A549 treated with AZD9567 at 1 μM for 4 hours (cell line): Measurements from ENCODE around the gene GAS2. TPM values are rescaled to one million over a fixed set of nuclear protein-coding genes. Genes with fewer than 3 reads are reported as not detected.

Experiments
- total RNA-seq: library from RNA; stranded (reverse); fragments of 200-300 nt; extraction: Qiagen RNA extraction; gene quantifications from 5 replicates; pipeline ENCODE4 v1.2.3, GENCODE V29; 2022; ENCODE audit not compliant: insufficient read depth

Gene GAS2
- 0.65 to 1.2 TPM (median 1.0 TPM) in 4 of 5 replicates, not detected in the other for total RNA-seq

GRCh38 chr11:22666325-22666687, at the start of gene GAS2:
TSS of gene GAS2 (plus strand) at chr11:22666611. CDS start at chr11:22674870, 8,259 bp downstream.

GRCh38 chr11:22625448-22626287, 40.7 kb upstream of the GAS2 start, which contains the start of gene FANCF:
TSS of gene FANCF (minus strand) at chr11:22625823. CDS start at chr11:22625810, 13 bp downstream.

GRCh38 chr11:22829231-22830081, 163.0 kb downstream of the GAS2 start, which contains the start of gene SVIP:
TSS of gene SVIP (minus strand) at chr11:22829801. CDS start at chr11:22829748, 53 bp downstream.

GRCh38 chr11:22860241-22860640, 193.8 kb downstream of the GAS2 start, which contains the start of gene CCDC179:
TSS of gene CCDC179 (minus strand) at chr11:22860474. CDS start at chr11:22860421, 53 bp downstream.

Other genes with a start within 250 kb of the GAS2 start
- gene FANCF, start 40.8 kb upstream of the GAS2 start, total RNA-seq, result 6.0 to 10.8 TPM (median 8.2 TPM) in 5 replicates
- gene SVIP, start 163.2 kb downstream of the GAS2 start, total RNA-seq, result 3.9 to 16.0 TPM (median 14.3 TPM) in 5 replicates
- gene CCDC179, start 193.9 kb downstream of the GAS2 start, total RNA-seq, result not detected in 5 replicates